Anterior cingulate cortex (tissue), 58 donors: ENCODE data around the gene TENM4.

Experiments used
- DNase-seq, 58 donors: peaks; one replicate each; lab custom pipeline; 2025; lab: John Stamatoyannopoulos, UW

TENM4 gene

DNA sequence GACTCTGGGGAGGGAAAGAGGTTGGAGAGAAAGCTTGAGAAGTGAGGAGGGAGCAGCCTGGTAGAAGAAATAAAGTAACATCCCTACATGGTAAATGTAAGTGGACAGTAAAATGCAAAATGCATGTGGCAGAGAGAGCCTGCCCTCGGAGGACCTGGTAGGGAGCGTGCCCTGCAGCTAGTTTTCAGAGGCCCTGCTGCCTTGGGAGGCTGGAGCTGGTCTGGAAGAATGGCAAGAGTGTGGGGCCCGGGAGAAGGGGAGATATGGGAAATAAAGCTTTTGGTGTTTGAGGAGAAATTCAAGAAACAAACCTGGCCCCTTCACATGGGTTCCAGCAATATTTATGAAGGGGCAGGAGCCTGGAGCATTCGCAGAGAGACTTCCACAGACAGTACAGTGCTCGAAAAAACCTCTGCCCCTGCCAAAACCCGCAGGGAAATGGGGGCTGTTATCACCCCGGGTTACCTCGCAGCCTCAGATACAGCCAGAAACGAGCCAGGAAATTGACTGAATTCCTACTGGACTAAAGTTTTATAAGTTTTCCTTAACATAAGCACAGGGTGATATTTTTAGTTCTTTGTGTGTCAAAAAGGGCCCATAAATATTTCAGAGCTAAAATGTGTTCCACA is 363.0 kb downstream of the TENM4 start:
- no peak for DNase-seq

DNA sequence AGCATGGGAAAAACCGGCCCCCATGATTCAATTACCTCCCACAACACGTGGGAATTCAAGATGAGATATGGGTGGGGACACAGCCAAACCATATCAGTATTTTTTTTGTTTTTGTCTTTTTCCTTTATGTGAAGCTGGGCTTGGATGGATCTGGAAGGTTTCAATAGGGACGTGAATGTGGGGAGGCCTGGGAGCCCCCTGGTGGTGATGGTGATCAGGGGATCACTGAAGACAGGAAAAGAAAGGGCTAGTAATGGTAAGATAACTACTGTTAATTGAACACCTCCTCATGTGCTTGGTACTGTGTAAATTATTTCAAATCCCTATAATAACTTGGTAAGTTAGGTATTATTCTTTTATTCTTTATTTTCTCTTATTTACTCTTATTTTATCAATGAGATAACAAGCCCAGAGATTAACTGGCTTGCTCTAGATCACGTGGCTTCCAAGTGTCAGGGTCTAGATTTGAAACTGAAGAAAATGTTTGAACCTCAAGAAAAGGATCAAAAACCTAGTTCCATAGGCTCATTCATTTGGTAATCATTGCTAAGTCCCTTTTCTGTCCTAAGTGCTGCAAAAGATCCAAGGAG is 364.2 kb downstream of the TENM4 start:
- DNase-seq: peak in 3 of 58 donors; percentile 17 to 59 (median 26)

- DNase-seq: no peak
Measured at GRCh38 chr11:79074547-79074946, 366.3 kb downstream of the TENM4 start.

GRCh38 chr11:79071190-79071589 is 369.6 kb downstream of the TENM4 start:
- DNase-seq: no peak

DNA sequence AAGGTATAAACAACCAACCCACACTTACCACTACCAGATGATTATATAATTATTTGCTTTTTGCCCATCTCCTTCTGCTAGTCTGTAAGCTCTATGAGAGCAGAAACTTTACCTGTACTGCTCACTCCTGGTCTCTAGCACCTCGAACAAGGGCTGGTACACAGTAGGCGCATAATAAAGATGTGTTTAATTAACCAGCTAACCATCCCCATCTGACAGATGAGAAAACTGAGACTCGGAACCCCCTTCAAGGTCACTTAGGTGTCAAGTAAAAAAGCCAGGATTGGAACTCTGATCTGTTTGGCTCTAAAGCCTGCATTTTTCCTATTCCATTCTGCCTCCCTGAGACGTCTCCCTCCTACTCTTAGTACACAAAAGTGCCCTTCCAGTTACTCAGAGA is 370.3 kb downstream of the TENM4 start:
- no peak for DNase-seq

DNA sequence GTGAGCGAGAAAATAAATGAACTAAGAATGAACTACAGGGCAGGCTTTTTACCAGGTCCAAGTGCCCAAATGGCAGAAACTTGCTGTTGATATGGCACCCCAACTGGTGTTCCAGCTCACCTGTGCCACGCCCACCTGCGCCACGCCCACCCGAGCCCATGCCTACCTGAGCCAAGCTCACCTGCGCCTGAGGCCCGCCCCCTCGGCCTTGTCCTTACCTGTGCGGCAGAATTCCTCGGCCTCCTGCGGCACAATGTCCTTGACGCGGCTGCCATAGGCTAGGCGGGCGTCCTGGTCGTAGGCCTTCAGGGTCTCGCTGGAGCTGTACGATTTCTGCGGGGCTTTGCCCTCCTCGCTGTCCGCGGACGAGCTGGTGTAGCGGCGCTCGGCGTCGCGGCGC is 371.3 kb downstream of the TENM4 start:
- no peak for DNase-seq

- DNase-seq: no peak
Measured at GRCh38 chr11:79068356-79068755, 372.5 kb downstream of the TENM4 start.

GRCh38 chr11:79067352-79067679 is 373.5 kb downstream of the TENM4 start:
- DNase-seq: no peak

GRCh38 chr11:79066456-79067351 is 374.1 kb downstream of the TENM4 start:
- peak in 14 of 58 donors; percentile 8 to 72 (median 30) for DNase-seq

DNA sequence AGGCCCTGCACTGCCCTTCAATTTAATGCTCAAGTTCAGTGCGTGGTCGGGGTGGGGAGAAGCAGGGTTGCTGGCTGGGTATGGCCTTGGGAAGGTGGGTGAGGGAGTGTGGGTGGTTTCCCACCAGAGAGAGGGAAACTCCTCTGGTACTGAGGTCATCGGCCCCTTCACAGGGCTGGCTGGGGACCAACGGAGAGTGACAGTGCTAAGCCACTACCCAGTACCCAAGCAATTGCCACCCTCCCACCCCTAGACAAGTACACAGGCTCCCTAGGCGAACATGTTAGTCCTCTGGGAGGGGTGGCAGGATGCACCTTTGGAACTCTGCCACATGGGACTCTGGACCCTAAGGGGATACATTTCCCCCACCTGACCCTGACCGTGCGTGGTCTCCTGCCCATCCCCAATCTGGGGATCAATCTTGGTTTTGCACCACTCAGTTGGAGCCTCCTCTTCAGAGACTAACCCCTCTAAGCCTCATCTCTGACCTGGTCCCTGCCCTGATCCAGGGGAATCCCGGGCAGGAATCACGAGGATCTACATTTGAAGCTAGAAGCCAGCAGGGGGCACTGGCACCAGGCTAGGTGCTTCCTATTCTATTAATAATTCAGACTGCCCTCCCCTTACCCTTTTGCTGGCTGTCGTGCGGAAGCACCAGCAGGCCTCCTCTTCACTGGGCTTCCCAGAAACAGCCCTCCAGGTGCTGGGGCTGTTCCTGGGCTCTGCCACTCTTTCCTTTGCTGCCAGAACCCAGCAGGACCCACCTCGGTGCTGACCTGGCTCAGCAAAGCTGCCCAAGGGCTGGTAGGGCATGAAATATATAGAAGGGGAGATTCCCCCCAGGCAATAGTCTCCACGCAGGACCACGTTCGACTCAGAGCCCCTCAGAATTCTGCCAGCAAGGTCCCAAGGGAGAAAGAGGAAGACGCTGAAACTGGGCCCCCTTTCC is 377.7 kb downstream of the TENM4 start:
- peak in 2 of 58 donors; percentile 10 to 23 for DNase-seq

DNA sequence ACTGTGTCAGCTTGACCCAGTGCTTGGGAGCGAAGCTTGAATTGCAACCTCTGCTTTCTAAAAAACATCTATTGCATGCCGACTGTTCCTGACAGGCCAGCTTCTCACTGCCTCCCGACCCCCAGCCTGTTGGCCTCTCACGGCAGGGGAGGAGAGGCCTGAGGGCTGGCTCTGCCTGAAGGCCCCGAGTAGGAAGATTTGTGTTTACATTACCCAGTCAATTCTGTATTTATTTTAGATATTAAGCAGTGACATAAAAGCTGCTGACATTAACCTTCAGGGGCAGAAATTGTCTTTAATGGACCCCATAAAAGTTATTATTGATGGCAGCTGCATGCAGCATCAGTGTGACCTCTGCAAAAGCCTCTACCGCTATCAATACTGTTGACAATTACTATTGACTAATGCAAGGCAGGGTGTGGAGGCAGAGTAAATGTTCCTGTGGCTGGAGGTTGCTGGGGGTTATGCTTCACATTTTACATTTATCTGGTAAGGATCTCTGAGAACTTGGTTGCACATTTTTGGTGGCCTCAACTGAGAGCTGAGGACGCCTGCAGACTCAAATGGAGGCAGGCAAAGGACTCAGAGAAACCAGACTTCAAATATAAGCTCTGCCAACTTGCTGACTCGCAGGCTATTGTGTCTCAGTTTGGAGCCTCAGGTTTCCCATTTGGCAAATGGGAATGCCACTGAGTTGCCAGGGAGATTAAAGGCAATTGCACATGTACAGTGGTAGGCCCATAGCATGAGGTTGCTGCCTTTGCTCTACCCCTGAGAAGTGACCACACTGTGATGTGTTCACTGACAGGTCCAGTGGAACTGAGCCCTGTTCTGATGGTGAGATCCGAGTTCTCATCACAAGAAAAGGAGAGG is 380.5 kb downstream of the TENM4 start:
- DNase-seq: no peak

DNA sequence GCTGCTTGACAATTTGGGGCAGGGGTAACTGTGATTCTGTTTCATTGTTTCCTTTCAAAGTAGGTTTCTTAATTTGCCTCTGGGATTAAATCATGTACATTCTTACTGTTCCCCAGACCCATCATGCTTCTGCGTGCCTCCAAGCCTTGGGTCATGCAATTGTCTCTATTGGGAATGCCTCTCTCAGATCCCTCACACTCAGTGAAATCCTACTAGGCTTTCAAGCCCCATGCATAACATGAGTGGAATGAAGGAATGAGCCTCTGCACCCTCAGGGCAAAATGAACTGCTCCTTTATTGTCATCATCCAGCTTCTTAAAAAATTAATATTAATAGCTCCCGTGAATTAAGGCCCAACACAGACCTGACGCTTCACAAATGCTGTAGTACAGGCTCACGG is 381.7 kb downstream of the TENM4 start:
- no peak for DNase-seq

- peak in 3 of 58 donors; percentile 14 to 34 (median 23) for DNase-seq
Measured at GRCh38 chr11:79055856-79056631, 384.8 kb downstream of the TENM4 start.

DNA sequence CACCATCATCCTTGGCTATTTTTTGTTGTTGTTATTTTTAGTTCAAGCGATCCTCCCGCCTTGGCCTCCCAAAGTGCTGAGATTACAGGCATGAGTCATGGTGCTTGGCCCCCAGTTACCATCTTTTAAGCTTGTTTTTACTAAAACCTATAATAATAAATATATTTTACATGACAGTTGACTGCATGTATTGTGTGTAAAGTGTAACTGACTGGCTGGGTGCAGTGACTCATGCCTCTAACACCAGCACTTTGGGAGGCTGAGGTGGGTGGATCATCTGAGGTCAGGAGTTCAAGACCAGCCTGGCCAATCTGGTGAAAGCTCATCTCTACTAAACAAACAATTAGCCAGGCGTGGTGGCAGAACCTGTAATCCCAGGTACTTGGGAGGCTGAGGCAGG is 386.2 kb downstream of the TENM4 start:
- DNase-seq: no peak

- DNase-seq: peak in 8 of 58 donors; percentile 8 to 35 (median 14)
Measured at GRCh38 chr11:79052544-79052943, 388.3 kb downstream of the TENM4 start.

GRCh38 chr11:79050786-79051185 is 390.0 kb downstream of the TENM4 start:
- DNase-seq: no peak

- no peak for DNase-seq
Measured at GRCh38 chr11:79049741-79050179, 391.1 kb downstream of the TENM4 start.

- DNase-seq: no peak
Measured at GRCh38 chr11:79047980-79048379, 392.9 kb downstream of the TENM4 start.

- DNase-seq: no peak
Measured at GRCh38 chr11:79047321-79047720, 393.5 kb downstream of the TENM4 start.
